ENCODE data around the gene IL1RAPL1.

Gene IL1RAPL1

DNA sequence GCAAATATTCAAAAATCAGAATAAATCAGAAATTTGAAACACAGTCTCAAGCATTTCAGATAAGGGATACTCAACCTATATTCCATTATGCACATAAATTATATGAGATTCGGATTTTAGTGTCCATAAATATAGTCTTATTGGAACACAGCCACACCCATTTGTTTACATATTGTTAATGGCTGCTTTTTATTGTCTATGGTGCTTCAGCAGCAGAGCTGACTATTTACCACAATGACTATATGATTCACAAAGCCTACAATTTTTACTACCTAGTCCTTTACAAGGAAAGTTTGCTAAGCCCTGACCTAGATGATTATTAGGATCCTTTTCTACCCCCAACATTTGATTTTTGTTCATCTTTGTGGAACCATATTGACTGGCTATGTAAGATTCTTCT is 63.9 kb downstream of the IL1RAPL1 start:
- H3K4me1 ChIP-seq (ENCODE audit: insufficient read depth, low read length): no peaks in the 10 kb centered on the region
- no peaks in the 10 kb centered on the region for H3K36me3 ChIP-seq (ENCODE audit: insufficient read depth, low read length)
- no peaks in the 10 kb centered on the region for H3K9me3 ChIP-seq (ENCODE audit: low read length)
- H3K4me3 ChIP-seq (ENCODE audit: low read length): no peak overlapping the region
- no peak overlapping the region for H2AFZ ChIP-seq (ENCODE audit: low read depth, low read length)
- no peaks in the 10 kb centered on the region for H3K27me3 ChIP-seq (ENCODE audit: insufficient read depth, low read length)

DNA sequence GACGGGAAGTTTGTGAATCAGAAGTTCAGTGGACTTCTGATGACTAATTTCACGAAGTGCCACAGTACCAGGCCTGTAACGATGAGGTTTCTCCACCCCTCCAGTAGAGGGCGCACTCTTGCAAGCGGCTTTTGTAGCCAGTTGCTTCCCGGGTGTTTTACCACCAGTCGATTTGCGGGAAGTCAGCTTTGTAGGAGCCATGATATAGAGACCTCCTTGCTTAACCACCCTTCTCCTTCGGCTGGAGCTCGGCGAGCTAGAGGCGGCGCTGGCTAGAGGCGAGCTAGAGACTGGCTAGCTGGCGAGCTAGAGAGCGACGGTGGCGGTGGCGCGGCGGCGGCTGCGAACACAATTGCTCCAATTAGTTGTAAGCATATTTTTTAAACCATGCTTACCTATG is 72.0 kb downstream of the IL1RAPL1 start:
- H3K36me3 ChIP-seq (ENCODE audit: insufficient read depth, low read length): no peaks in the 10 kb centered on the region
- H3K27me3 ChIP-seq (ENCODE audit: insufficient read depth, low read length): no peaks in the 10 kb centered on the region
- H3K9me3 ChIP-seq (ENCODE audit: low read length): no peaks in the 10 kb centered on the region
- H3K4me3 ChIP-seq (ENCODE audit: low read length): no peak overlapping the region
- H2AFZ ChIP-seq (ENCODE audit: low read depth, low read length): no peak overlapping the region
- no peaks in the 10 kb centered on the region for H3K4me1 ChIP-seq (ENCODE audit: insufficient read depth, low read length)

DNA sequence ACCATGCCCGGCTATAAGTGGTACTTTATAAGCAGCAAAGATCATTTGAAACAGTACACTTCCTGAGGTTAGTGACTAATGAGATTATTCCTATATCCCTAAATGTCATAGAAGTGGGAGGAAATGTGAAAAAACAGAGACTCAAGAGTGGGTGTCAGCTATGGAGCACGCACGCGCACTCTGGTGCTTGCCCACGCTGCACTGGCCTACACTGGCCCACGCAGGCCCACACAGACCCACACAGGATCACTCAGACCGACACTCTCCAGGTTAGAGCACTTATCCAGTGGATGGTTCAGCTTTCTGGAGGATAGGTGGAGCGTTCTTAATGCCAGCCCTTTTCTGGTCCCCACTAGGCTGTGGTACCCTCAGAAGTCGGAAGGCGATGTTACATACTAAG is 78.5 kb downstream of the IL1RAPL1 start:
- Histone ChIP-seq H3K9me3 (ENCODE audit: low read length) (no peaks in the 10 kb centered on the region), H3K4me3 (ENCODE audit: low read length) (no peak overlapping the region), H3K27me3 (ENCODE audit: insufficient read depth, low read length) (peaks cover 2% of the 10 kb centered on the region), H2AFZ (ENCODE audit: low read depth, low read length) (no peak overlapping the region), H3K36me3 (ENCODE audit: insufficient read depth, low read length) (no peaks in the 10 kb centered on the region), H3K4me1 (ENCODE audit: insufficient read depth, low read length) (no peaks in the 10 kb centered on the region)

DNA sequence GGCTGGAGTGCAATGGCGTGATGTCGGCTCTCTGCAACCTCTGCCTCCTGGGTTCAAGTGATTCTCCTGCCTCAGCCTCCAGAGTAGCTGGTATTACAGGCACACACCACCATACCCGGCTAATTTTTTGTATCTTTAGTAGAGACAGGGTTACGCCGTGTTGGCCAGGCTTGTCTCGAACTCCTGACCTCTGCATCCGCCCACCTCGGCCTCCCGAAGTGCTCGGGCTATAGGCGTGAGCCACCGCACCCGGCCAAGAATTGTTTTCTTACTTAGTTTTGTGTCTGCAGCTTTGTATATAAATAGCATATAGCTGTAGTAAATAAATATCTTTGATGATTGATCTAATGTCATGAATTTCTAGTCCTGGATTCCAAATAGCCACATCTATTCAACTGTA is 81.1 kb downstream of the IL1RAPL1 start:
- no peaks in the 10 kb centered on the region for H3K9me3 ChIP-seq (ENCODE audit: low read length)
- no peak overlapping the region for H2AFZ ChIP-seq (ENCODE audit: low read depth, low read length)
- no peak overlapping the region for H3K4me3 ChIP-seq (ENCODE audit: low read length)
- H3K36me3 ChIP-seq (ENCODE audit: insufficient read depth, low read length): no peaks in the 10 kb centered on the region
- peaks cover 2% of the 10 kb centered on the region for H3K27me3 ChIP-seq (ENCODE audit: insufficient read depth, low read length)
- H3K4me1 ChIP-seq (ENCODE audit: insufficient read depth, low read length): no peaks in the 10 kb centered on the region

GRCh38 chrX:28668957-28669356 is 81.7 kb downstream of the IL1RAPL1 start:
- H3K36me3 ChIP-seq (ENCODE audit: insufficient read depth, low read length): no peaks in the 10 kb centered on the region
- H3K4me1 ChIP-seq (ENCODE audit: insufficient read depth, low read length): no peaks in the 10 kb centered on the region
- H3K27me3 ChIP-seq (ENCODE audit: insufficient read depth, low read length): peaks cover 2% of the 10 kb centered on the region
- no peaks in the 10 kb centered on the region for H3K9me3 ChIP-seq (ENCODE audit: low read length)
- no peak overlapping the region for H2AFZ ChIP-seq (ENCODE audit: low read depth, low read length)
- H3K4me3 ChIP-seq (ENCODE audit: low read length): no peak overlapping the region

DNA sequence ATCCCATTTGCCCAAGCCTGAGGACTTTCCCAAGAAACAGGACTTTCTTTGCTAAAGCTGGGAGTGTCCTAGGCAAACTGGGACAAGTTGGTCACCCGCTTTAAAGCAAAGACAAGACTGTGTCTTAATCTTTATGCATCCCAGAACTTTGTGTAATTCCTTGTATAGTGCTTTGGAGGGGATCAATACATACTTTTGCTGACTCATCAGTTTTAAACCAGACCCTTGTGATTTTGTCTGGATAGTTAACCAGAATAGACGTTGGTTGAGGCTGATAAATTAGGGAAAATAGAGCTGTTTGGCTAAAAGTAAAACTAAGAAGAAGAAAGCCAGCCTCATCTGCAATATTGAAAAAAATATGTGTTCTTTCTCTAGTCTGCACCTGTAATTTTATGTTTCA is 82.8 kb downstream of the IL1RAPL1 start:
- Histone ChIP-seq H3K27me3 (ENCODE audit: insufficient read depth, low read length) (peaks cover 2% of the 10 kb centered on the region), H3K4me1 (ENCODE audit: insufficient read depth, low read length) (no peaks in the 10 kb centered on the region), H2AFZ (ENCODE audit: low read depth, low read length) (no peak overlapping the region), H3K36me3 (ENCODE audit: insufficient read depth, low read length) (no peaks in the 10 kb centered on the region), H3K9me3 (ENCODE audit: low read length) (no peaks in the 10 kb centered on the region), H3K4me3 (ENCODE audit: low read length) (no peak overlapping the region)

- Histone ChIP-seq H3K9me3 (ENCODE audit: low read length) (no peaks in the 10 kb centered on the region), H3K27me3 (ENCODE audit: insufficient read depth, low read length) (no peaks in the 10 kb centered on the region), H3K4me1 (ENCODE audit: insufficient read depth, low read length) (no peaks in the 10 kb centered on the region), H3K36me3 (ENCODE audit: insufficient read depth, low read length) (no peaks in the 10 kb centered on the region), H2AFZ (ENCODE audit: low read depth, low read length) (no peak overlapping the region), H3K4me3 (ENCODE audit: low read length) (no peak overlapping the region)
Measured at GRCh38 chrX:28675173-28675572, 87.9 kb downstream of the IL1RAPL1 start.

DNA sequence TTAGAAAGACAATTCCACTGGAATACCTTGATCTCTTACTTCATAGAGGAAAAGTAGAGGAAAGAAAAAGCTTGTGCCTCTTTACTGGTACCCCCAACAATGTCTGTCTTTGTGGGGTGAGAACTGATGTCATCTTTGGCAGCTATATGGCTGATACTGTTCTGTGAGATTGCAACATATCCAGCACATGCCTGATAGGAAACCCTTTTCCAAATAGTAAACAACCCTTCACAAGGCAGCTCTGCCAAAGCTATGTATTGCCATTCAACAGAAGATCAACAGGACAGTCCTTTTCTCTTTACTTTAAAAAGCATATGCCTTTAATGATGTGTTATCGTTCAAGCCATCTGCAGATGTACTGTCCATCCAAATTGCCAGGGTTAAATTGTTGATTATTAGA is 105.9 kb downstream of the IL1RAPL1 start:
- Histone ChIP-seq H3K4me1 (ENCODE audit: insufficient read depth, low read length) (no peaks in the 10 kb centered on the region), H2AFZ (ENCODE audit: low read depth, low read length) (no peak overlapping the region), H3K9me3 (ENCODE audit: low read length) (no peaks in the 10 kb centered on the region), H3K36me3 (ENCODE audit: insufficient read depth, low read length) (no peaks in the 10 kb centered on the region), H3K4me3 (ENCODE audit: low read length) (no peak overlapping the region), H3K27me3 (ENCODE audit: insufficient read depth, low read length) (no peaks in the 10 kb centered on the region)

GRCh38 chrX:28697732-28698131 is 110.5 kb downstream of the IL1RAPL1 start:
- Histone ChIP-seq H3K27me3 (ENCODE audit: insufficient read depth, low read length) (no peaks in the 10 kb centered on the region), H3K9me3 (ENCODE audit: low read length) (no peaks in the 10 kb centered on the region), H3K4me1 (ENCODE audit: insufficient read depth, low read length) (no peaks in the 10 kb centered on the region), H3K4me3 (ENCODE audit: low read length) (no peak overlapping the region), H2AFZ (ENCODE audit: low read depth, low read length) (no peak overlapping the region), H3K36me3 (ENCODE audit: insufficient read depth, low read length) (no peaks in the 10 kb centered on the region)

DNA sequence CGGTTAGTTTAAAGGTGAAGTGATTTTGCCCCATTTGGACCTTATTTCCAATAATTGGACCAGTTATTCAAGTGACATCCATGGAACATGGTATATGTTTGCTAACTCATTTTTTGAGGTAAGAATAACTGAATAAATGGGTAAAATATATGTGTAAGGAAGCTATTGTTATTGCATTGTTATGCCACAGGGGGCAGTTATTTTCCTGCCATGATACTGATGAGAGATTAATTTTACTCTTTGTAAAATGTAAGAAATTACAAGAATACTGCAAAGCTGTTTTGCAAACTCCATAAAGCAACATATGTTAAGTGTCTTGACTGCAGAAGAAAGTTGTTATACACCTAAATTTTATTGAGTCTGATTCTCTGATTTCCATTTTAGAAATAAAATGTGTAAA is 114.0 kb downstream of the IL1RAPL1 start:
- Histone ChIP-seq H3K9me3 (ENCODE audit: low read length) (no peaks in the 10 kb centered on the region), H3K27me3 (ENCODE audit: insufficient read depth, low read length) (no peaks in the 10 kb centered on the region), H3K4me3 (ENCODE audit: low read length) (no peak overlapping the region), H3K4me1 (ENCODE audit: insufficient read depth, low read length) (no peaks in the 10 kb centered on the region), H3K36me3 (ENCODE audit: insufficient read depth, low read length) (no peaks in the 10 kb centered on the region), H2AFZ (ENCODE audit: low read depth, low read length) (no peak overlapping the region)

GRCh38 chrX:28706964-28707363 is 119.7 kb downstream of the IL1RAPL1 start:
- no peaks in the 10 kb centered on the region for H3K9me3 ChIP-seq (ENCODE audit: low read length)
- H2AFZ ChIP-seq (ENCODE audit: low read depth, low read length): no peak overlapping the region
- H3K36me3 ChIP-seq (ENCODE audit: insufficient read depth, low read length): no peaks in the 10 kb centered on the region
- H3K27me3 ChIP-seq (ENCODE audit: insufficient read depth, low read length): no peaks in the 10 kb centered on the region
- no peaks in the 10 kb centered on the region for H3K4me1 ChIP-seq (ENCODE audit: insufficient read depth, low read length)
- H3K4me3 ChIP-seq (ENCODE audit: low read length): no peak overlapping the region

DNA sequence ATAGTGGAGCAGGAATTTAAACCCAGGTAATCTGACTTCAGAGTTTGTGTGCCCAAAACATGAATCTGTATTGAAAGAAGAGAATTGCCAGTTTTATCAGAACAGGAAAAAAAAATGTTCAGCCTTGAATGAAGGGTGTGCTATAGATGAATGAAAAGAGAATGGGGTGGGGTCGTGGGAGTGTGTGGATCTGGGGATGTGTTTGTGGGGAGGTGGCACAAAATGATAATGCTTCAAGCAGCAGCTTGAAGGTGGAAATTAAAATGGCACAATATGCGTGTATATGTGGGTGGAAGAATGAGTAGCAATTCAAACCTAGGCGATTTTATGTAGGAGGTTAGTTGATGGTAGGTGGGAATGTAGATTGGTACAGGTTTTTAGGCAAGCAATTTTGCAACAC is 122.2 kb downstream of the IL1RAPL1 start:
- Histone ChIP-seq H3K4me3 (ENCODE audit: low read length) (no peak overlapping the region), H3K4me1 (ENCODE audit: insufficient read depth, low read length) (no peaks in the 10 kb centered on the region), H3K9me3 (ENCODE audit: low read length) (no peaks in the 10 kb centered on the region), H3K27me3 (ENCODE audit: insufficient read depth, low read length) (no peaks in the 10 kb centered on the region), H2AFZ (ENCODE audit: low read depth, low read length) (no peak overlapping the region), H3K36me3 (ENCODE audit: insufficient read depth, low read length) (no peaks in the 10 kb centered on the region)

- no peaks in the 10 kb centered on the region for H3K9me3 ChIP-seq (ENCODE audit: low read length)
- no peaks in the 10 kb centered on the region for H3K4me1 ChIP-seq (ENCODE audit: insufficient read depth, low read length)
- no peak overlapping the region for H2AFZ ChIP-seq (ENCODE audit: low read depth, low read length)
- H3K4me3 ChIP-seq (ENCODE audit: low read length): no peak overlapping the region
- no peaks in the 10 kb centered on the region for H3K36me3 ChIP-seq (ENCODE audit: insufficient read depth, low read length)
- no peaks in the 10 kb centered on the region for H3K27me3 ChIP-seq (ENCODE audit: insufficient read depth, low read length)
Measured at GRCh38 chrX:28717864-28718263, 130.6 kb downstream of the IL1RAPL1 start.

GRCh38 chrX:28718450-28718849 is 131.2 kb downstream of the IL1RAPL1 start:
- Histone ChIP-seq H3K4me1 (ENCODE audit: insufficient read depth, low read length) (no peaks in the 10 kb centered on the region), H3K9me3 (ENCODE audit: low read length) (no peaks in the 10 kb centered on the region), H2AFZ (ENCODE audit: low read depth, low read length) (no peak overlapping the region), H3K4me3 (ENCODE audit: low read length) (no peak overlapping the region), H3K27me3 (ENCODE audit: insufficient read depth, low read length) (no peaks in the 10 kb centered on the region), H3K36me3 (ENCODE audit: insufficient read depth, low read length) (no peaks in the 10 kb centered on the region)
